NCI-H1694 treated with DMSO at 0.1 percent for 48 hours (cell line): ENCODE data around the gene SRRM2.

Experiments
- DNase-seq: peaks from one replicate; lab custom pipeline; 2025; lab: John Stamatoyannopoulos, UW

Gene SRRM2

GRCh38 chr16:2777231-2777902 is 24.9 kb downstream of the SRRM2 start, which contains the start of gene ELOB:
Gene ELOB, minus strand, starts transcription at chr16:2777280. Its CDS starts 41 bp downstream, at chr16:2777239.
- DNase-seq = peak; percentile 18

DNA sequence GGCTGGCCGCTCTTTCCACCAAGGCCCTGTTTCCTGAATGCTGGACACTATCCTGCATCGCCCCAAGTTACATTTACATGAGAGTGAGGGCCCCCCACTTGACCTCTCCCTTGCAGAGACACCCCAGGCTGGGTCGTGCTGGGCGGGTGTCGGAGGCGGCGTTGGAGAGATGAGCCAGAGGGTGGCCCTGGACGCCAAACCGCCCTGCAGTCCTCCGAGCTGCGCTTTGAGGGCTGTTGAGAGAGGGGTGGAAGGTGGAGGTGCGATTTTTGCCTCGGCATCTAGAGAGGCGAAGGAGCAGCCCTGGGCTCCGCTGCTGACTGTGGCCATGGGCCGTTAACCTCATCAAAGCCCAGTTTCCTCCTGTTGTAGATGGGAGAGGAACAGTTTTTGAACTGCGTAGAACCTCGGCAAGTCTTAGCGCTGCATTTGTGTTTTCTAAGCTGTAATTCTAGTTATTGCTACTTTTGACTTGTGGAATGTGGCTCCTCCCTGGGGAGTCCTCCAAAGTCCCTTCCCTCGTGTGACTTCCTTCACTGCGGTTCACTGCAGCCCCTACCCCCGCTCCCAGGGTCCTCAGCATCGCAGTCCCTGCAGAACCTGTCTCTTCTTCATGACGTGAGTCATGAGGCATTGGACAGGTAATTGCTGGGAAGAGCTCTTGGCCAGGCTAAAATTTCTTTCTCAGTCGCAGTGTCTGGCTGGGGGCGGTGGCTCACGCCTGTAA is 25.6 kb downstream of the SRRM2 start:
- DNase-seq = no peak

GRCh38 chr16:2778630-2778958 is 26.2 kb downstream of the SRRM2 start:
- no peak for DNase-seq

DNA sequence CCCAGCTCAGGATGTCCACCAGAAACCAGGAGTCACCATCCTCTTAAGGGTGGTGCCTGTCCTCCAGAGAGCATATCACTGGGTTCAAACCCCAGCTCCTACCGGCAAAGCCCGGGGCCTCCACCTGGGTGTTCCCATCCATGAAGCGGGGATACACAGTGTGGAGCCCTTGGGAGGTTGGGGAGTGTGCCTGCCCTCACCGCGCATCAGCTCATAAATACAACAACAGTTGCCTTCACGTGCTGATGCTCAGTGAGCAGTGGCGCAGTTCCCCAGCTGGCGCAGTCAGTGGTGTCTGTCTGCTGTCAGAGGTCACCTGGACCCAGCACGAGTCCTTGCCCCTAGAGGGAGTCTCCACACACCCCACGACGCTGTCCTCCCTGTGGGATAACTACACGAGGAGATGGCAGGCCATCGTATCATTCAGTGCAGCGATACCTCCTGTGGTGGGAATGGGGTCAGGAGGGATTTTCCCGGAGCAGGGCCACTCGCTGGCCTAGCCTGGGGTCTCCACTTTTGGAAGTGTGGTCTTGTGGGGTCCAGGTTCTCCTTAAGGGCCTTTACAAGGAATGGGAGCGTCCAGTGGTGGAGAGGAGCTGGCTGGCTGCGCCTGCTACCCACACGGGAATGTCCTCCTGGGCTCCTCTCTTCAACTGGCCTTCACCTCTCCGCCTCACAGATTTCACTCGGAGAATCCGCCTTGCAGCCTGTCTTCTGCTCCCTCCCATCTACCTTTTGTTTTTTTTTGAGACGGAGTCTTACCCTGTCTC is 26.9 kb downstream of the SRRM2 start:
- no peak for DNase-seq

DNA sequence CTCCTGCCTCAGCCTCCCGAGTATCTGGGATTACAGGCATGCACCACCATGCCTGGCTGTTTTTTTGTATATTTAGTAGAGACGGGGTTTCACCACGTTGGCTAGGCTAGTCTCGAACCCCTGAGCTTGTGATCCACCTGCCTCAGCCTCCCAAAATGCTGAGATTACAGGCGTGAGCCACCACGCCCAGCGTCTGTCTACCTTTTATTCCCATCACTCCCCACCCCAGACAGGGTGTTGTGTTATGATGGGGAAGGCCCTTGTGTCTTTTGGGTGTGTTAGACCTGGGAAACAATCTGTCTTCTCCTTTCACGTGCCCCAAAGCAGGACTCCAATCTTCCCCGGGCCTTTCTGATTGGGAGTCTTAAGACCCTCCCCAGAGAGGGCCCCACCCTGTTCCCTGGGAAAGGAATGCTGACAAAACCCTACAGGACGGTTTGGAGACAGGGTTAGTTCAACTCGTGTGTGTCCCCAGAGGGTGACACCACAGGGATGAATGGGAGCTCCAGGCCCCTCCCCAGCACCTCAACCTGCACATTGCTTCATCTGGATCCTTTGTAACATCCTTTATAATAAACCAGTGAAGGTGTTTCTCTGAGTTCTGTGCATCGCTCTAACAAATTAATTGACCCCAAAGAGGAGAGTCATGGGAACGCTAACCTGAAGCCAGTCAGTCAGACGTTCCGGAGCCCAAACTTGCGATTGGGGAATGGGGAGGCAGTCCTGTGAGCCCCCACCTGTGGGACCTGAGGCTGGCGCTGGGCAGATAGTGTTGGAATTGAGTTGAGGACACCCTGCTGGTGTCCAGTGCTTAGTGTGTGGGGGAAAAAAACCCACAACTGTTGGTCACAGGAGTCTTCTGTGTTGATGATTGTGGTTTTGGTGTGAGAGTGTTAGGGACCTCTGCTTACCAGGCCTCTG is 27.8 kb downstream of the SRRM2 start:
- no peak for DNase-seq

- DNase-seq = no peak
Measured at GRCh38 chr16:2782583-2783351, 30.3 kb downstream of the SRRM2 start.

DNA sequence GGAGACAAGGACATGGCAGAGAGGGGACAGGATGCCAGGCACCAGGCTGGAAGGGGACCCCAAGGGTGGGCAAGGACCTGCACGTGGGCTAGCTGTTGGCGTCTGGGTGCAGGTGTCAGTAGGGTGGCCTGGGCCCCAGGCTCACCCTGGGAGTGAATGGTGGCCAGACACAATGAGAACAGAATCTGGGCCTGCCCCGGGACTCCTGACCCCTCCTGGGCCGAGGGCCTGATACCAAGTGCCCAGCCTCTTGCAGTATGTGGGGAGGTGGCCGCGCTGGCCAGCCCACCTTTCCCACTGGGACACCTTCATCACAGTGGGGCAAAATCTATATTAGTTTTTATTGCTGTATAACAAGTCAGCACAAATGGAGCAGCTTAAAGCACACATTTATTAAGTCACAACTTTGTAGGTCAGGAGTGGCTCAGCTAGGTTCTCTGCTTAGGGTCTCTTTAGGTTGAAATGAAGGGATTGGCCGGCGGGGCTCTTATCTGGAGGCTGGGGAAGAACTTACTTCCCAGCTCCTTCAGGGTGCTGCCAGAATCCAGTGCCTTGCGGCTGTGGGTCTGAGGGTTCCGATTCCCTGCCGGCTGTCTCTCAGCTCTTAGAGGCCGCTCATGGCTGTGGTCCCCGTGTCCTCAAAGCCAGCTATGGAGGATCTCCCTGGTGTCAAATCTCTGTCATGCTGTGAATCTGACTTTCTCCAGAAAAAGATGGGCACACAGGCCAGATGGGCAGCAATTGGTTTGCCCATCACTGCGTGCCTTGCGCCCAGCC is 31.3 kb downstream of the SRRM2 start:
- DNase-seq = no peak

GRCh38 chr16:2784358-2785100 is 32.1 kb downstream of the SRRM2 start:
- no peak for DNase-seq

DNA sequence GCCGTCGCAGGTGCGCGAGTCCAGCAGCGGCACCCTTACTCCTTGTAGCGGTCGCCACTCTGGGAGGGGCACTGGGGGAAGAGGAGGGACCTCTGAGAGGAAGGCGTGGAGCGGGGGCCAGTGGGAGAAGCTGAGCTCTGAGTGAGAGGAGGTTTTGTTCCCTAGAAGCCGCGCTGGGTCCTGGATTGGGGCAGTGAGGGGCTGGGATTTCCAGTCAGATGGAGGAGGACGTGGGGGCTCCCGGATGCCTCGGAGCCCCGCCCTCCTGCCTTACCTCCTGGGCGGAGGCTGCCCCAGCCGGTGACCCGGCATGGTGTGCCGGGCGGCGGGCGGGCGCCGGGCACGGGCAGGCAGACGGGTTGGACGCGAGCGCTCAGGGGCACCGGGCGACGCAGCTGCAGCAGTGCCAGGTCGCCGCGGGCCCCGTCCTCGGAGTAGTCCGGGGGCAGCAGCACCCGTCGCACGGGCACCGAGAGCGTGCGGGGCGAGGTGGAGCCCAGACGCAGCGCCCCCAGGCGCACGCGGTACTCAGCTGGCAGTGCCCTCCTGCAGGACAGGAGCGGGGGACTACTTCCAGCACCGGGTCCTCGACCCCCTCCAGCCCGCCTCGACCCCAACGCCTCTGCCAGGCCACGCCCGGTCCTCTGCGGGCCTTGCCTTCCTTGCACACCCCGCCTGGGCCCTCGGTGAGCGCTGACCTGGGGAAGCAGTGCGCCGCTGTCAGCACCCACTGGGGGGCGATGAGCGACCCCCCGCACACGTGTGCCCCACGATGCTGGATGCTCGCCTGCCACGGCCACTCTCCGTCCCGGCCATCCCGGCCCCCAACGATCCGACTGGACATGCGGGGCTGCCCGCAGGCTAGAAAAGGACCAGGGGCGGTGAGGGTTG is 32.9 kb downstream of the SRRM2 start:
- DNase-seq = no peak

DNA sequence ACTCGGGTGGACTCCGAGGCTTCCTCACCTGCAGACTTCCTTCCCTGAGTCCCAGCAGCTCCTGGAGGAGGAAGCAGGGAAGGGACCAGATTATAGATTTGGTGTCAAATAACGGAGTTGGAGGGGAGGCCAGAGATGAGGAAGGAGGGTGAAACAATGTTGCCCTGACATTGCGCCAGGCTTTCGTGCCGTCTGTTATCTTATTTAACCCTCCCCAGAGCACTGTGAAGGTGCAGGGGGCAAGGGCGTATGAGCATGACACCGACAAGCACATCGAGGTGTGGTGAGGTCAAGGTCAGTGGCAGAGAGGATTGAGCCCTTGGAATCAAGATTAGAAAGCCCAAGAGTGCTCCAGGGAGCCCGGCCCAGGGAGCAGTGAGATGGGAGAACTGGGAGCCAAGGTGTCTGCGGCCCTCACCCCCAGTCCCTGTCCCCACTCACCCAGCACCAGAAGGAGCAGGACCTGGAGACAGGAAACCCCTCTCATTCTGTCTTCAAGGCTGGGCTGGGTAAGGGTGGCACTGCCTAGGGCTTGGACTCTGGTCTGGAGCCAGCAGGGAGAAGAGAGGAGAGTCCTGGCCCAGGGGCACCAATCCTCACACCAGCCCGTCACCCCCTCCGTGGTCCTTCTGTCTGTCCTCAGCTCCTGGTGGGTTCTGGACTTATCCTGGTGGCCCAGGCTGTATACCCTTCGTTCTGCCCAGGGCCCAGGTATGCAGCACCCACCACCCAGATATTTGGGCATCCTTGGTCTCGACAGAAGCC is 33.8 kb downstream of the SRRM2 start:
- DNase-seq = no peak

GRCh38 chr16:2786826-2787151 is 34.4 kb downstream of the SRRM2 start:
- DNase-seq = no peak

DNA sequence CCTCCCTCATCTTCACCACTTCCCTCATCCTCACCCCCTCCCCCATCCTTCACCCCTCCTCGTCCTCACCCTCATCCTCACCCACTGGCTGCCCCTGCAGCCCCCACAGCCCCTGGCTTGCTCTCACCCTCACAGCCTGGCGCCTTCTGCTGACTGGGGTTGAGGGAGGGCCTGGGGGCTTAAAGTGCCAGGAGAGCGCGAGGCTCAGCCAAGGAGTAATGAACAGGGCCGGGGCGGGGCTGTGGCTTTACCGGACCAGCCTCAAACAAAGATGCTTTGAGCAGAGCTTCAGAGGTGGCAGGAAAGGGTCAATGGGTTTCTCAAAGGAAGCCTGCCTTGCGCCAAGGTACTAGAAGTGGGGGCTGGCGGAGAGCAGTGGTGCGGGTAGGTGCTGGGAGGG is 35.0 kb downstream of the SRRM2 start, which contains the start of gene PRSS33:
Gene PRSS33, minus strand, starts transcription at position 155 of the 400 bp plus-strand sequence. CDS start 1,013 bp downstream, outside the sequence.
- no peak for DNase-seq

- no peak for DNase-seq
Measured at GRCh38 chr16:2787961-2788360, 35.5 kb downstream of the SRRM2 start.

DNA sequence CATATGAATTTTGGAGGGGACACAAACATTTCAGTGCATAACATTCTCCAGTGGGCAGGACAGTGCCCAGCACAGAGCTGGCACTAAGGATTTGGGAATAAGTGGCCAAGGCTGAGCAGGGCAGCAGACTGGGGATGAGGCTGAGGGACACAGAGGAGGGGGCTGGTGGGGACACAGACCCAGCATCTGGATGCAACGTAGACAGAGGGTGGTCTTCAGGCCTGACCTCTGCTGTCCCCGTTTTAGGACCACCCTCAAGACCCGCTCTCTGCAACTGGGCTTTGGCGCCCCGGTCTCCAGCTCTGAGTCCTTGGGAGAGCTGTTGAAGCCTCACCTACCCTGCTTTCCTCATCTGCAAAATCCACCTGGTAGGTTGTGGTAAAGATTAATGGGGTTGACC is 38.2 kb downstream of the SRRM2 start:
- DNase-seq = no peak

DNA sequence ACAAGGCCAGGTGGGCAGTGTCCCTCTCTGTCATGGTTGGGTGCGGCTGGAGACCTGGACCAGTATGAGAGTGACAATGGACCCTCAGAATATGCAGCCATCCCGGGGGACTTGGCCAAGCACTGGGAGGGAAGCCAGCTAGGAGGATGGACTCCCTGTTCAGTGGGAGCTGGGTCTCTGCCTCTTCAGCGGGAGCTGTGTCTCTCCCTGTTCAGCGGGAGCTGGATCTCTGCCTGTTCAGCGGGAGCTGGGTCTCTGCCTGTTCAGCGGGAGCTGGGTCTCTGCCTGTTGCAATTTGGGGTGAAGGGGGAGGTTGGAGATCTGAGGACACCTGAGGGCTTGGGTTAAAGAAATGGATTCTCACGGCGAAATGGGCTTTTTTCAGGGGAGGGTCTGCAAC is 38.7 kb downstream of the SRRM2 start:
- no peak for DNase-seq

GRCh38 chr16:2792940-2793339 is 40.5 kb downstream of the SRRM2 start:
- no peak for DNase-seq

DNA sequence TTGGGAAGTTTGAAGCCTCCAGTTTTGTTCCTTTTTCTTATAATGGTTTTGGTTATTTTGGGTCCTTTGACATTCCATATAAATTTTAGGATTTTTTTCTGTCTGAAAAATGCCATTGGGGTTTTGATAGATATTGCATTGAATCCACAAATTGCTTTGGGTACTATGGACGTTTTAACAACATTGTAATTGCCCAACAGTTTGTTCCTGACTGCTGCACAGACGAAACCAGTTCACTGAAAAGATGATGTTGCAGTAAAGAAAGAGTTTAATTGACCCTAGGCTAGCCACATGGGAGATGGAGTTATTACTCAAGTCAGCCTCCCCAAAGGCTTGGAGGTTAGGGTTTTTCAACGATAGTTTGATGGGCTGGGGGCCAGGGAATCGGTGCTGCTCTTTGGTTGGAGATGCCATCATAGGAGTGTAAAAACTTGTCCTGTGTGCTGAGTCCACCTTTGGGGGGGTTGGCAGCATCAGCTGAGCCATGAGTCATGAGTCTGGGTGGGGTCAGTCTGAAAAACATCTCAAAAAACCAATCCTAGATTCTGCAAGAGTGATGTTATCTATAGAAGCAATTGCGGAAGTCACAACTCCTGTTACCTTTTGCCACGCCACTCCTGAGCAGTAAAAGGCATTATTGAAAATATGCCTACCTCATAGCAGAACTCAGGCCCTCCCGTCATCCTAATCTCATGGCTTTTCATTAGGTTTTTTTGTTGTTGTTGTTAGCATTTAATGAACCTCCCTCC is 43.1 kb downstream of the SRRM2 start:
- no peak for DNase-seq
